NCI-H69 (cell line): ENCODE results near the gene NCS1.
"Not testable (repeated sequence)": the region's sequence is repeated elsewhere in the genome, so short reads cannot be mapped to it uniquely, and the experiment has no call there.

ENCODE experiments used
- DNase-seq: peaks from one replicate; lab custom pipeline; 2025; lab: John Stamatoyannopoulos, UW

NCS1 gene

DNA sequence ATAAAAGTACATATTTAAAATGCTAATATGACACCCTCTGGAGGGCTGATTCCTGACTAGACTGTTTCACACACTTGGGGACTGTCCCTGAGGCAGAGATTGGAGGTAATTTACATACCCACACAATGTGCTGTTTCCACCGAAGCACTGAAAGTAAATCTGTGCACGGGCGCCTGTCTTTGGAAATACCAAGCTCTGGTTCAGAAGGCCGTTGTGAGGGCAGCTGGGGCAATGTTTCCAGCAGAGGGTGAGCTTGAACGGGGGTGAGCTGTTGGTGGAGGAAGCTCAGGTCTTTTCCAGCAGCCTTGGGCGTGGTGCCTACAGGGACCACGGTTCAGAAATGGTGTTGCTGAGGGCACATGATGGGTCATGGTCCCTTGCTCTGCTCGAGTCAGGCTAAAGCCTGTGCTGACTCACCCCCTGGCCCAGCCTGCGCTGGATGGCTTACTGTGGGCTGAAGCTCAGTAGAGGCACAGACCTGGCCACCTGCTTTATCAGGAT, 67.6 kb downstream of the NCS1 start:
- DNase-seq, result no peak

- DNase-seq, result peak; percentile 75
Measured at GRCh38 chr9:130240410-130241197, 68.4 kb downstream of the NCS1 start.

DNA sequence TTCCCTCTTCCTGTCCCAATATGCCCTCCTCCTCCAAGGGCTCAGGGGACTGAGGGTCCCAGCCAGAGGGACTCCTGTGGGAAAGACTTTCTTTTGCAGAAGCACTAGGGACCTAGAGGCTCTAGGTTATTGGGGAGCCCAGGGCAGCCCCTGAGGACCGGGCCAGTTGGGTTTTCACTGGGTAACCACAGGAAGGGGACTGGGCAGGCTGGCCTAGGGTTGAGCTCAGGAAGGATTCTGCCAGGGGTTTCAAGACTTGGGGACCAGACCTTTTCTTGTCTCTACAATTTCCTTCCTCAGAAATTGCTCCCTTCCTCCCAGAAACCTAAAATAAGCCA, 69.0 kb downstream of the NCS1 start:
- no peak for DNase-seq

DNA sequence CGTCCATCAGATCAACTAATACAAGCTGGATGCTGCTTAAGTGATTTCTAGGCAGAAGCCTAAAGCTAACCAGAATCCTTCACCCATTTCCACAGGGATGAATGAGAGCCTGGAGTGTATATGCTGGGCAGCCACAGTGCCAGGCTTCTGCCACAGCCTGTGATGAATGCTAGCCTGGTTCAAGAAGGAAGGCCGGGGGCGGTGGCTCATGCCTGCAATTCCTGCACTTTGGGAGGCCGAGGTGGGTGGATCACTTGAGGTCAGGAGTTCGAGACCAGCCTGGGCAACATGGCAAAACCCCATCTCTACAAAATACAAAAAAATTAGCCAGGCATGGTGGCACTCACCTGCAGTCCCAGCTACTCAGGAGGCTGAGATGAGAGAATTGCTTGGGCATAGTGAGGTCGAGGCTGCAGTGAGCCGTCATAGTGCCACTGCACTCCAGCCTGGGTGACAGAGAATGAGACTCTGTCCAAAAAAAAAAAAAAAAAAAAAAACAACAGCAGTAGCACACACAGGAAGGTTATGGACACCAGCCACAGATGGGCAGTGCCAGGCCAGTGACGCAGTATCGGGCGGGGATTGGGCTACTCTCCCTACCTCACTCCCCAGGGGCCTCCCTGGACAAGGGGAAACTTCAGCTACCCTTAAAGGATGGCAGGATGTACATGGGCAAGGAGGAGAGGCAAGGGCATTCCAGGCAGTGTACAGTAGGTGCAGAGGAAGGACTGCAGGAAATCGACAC, 70.2 kb downstream of the NCS1 start:
- DNase-seq, result no peak

DNA sequence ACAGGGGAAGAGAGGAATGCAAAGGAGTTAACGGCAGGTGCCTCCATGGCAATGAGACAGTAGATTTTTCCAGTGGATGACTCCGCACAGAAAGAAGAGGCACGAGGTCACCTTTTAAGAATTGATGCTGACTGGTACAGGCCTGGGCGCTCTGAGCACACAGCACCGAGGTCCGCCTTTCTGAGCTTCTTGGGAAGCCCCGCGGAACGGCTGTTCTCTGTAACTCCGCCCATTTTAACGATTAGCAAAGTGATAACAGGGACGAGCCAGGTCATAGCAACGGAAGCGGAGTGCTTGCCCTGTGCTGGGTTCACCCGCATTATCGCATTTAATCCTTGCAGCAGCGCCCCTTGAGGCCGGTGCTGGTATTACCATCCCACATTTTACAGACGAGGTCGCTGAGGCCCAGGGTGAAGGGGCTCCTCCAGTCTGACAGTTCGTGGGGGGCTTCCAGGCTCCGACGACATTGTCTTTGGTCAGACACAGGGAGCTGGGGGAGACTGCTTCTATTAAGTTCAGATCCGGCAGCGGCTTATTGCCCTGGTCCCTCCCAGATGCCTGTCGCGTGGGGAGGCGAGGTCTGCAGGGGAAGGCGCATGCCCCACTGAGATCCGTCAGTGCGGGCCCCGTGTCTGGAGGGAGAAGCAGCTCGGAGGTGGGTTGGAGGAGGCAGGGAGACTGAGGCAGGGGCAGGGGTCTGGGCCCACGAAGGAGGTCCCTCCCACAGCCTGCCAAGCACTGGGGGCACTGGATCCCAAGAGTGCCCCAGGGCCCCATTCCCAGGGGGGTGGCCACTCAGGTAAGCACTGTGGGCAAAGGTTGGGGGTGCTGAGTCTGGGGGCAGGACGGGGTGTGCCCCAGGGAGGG, 71.0 kb downstream of the NCS1 start:
- DNase-seq, result peak; percentile 73

- no peak for DNase-seq
Measured at GRCh38 chr9:130243882-130244170, 71.6 kb downstream of the NCS1 start.

DNA sequence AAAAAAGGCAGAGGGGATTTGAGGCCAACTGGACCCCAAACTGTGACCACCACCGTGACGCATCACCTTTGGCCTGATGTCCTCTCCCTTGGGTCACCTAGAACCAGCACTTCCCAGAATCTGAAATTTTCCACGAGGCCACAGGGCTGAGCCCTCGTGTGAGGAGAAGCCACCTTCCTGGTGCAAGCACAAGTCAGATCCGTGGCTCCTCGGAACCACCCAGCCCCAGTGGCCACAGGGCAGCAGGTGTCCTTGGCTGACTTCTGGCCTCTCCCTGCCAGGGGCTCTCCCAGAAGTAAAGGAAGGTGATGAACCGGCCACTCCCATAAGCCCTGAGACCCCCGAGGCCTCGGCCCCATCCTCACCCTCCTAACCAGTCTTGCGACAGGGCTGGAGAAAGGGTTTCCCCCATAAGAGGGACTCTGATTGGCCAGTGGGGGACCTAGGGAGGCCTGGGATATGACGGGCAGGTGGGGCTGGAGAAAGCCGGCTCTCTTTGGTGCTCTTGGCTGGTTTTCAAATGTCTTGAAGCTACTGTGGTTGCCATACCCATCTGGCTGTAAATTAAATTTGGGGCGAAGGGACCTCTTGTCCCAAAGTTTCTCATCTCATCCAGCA, 72.5 kb downstream of the NCS1 start:
- no peak for DNase-seq

DNA sequence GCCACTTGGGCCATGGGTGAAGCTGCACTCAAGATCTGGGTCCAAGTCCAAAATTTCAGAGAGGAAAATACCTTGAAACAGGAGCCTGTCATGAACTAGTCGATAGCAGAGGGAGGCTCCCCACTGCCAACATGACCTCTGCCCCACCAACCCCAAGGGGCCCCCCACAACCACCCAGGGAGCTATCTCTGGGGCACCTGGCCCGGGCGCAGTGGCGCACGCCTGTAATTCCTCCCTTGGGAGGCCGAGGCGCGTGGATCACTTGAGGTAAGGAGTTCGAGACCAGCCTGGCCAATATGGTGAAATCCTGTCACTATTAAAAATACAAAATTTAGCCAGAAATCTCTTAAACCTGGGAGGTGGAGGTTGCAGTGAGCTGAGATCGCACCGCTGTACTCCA, 73.3 kb downstream of the NCS1 start:
- no peak for DNase-seq

- DNase-seq, result no peak
Measured at GRCh38 chr9:130246126-130246525, 73.9 kb downstream of the NCS1 start.

GRCh38 chr9:130254747-130255630, 82.8 kb downstream of the NCS1 start:
- no peak for DNase-seq

- no peak for DNase-seq
Measured at GRCh38 chr9:130255631-130256134, 83.5 kb downstream of the NCS1 start.

DNA sequence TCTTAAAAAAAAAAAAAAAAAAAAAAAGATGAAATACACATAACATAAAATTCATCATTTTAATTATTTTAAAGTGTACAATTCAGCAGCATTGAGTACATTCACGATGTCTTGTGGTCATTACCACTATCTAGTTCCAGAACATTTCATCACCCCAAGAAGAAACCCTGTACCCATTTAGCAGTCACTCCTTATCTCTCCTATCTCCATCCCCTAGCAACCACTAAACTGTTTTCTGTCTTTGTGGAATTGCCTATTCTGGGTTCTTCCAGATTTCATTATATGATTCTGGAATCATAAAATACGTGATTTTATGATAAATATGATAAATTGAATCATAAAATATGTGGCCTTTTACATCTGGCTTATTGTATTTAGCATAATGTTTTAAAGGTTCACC, 84.4 kb downstream of the NCS1 start:
- DNase-seq, result no peak

GRCh38 chr9:130258137-130258536, 85.9 kb downstream of the NCS1 start:
- DNase-seq, result not testable (repeated sequence)

DNA sequence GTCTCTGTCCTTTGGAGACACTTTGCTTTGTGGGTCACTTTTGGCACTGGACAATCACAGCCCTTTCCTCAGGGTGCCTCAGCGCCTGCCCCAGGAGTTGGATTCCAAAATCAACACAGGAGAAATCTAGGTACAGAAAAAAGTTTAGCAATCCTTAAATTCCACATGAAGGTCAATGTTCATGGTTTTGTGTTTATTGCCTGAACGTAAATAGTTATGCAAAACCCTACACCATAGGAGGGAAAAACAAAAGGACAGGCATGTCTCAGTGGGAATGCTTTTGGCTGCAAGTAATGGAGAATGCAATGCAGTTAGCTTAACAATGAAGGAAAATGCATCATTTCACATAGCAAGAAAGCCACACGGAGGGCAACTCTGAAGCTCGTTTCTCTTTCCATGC, 86.8 kb downstream of the NCS1 start:
- no peak for DNase-seq

DNA sequence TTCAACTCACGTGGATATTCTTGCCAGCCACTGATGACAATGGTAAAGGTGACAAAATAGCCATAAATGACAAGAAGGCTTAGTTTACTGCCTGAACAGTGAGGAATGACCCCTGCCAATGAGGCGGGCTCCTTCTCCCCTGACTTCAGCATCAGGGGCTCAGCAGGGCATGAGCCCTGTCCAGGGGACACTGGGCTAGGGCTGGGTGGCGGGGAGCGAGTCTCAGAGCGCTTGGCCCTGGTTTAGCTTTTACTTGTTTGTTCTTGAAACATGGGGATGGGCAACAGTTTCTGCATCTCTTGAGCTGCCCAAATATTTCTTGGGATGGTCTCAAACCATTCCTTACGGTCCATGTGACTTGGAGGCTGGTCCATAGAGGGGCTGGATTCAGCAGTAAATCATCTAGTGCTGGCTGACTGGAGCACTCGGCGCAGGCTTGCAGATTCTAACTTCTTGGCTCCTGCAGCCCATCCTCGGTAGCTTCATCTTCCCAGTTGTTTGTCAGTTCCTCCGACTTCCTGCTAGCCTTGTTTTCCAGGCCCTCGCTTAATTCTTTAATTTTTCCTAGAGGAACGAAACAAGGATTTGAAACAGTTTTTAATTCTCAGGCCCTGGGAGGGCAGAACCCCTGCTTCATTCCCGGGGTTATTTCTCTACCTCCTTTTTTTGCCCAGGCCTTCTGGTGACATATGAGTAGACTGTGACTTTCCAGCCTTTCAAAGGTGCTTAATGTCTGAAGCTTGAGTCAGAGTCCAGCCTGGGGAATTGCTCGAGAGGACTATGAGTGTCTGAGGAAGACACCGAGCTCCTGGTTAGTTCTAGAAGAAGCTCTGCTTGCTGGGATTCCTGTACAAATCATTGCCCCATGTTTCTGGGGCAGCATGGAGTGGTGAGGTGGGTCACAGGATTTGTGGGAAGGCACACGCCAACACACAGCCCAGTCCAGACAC, 88.9 kb downstream of the NCS1 start:
- no peak for DNase-seq

DNA sequence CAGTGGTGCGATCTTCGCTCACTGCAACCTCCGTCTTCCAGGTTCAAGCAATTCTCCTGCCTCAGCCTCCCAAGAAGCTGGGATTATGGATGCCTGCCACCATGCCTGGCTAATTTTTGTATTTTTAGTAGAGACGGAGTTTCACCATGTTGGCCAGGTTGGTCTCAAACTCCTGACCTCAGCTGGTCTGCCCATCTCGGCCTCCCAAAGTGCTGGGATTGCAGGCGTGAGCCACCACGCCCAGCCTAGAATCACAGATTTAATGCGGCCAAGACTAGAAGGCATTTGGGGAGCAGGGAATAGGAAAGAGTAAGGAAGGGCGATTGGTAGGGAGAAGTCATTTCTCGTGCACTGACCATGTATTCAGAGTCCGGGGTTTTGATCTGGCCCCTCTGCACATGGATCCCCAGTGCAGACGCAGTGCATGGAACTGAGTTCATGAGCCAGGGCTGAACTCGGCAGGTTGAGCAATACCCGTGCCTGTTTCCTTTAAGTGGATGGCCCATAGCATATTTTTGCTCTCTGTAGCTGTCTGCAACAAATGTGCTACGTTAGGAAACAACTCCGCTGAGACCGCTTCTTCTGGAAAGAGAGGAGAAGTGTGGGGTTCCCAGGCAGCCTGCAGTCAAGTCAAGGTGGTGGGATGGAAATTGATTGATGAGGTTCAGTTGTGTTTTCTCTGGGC, 90.0 kb downstream of the NCS1 start:
- no peak for DNase-seq

DNA sequence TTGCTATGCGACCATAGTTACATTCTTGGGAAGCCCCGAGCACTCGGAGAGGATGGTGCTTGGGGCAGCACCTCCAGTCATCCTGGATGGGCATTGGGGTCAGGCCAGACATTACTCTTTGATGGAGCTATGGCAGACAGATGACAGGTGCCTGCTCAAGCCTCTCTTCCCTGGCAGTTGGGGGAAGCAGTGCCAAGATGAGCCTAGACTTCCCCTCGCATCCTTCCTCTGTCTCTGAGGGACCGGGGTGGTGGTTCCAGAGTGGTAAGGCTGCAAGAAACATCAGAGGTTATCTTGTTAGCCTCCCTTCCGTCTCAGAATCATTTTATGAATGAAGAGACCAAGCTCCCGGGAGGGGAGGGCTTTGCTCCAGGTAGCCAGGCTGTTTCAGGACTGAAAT, 90.6 kb downstream of the NCS1 start:
- no peak for DNase-seq

- peak; percentile 59 for DNase-seq
Measured at GRCh38 chr9:130263601-130264413, 91.6 kb downstream of the NCS1 start.
